Breast epithelium (tissue), 3 donors: ENCODE measurements around the gene PDLIM3.

ENCODE experiments used
- CTCF ChIP-seq, 3 donors: fragments of 450-650 bp; IDR thresholded peaks; one replicate each; pipeline ENCODE4 v1.5.1; 2016 to 2017; ENCODE audit warnings: antibody characterized with exemption in 3 of 3, mild to moderate bottlenecking in 3 of 3, moderate library complexity in 3 of 3
- POLR2A ChIP-seq: fragments of 450-650 bp; IDR thresholded peaks from one replicate; pipeline ENCODE4 v1.6.1; 2016; ENCODE audit warnings: antibody characterized with exemption, mild to moderate bottlenecking, moderate library complexity
- POLR2AphosphoS5 ChIP-seq, 3 donors: sonication (generic); formaldehyde crosslinking; IDR thresholded peaks; one replicate each; pipeline ENCODE4 v1.6.1; 2017; ENCODE audit warnings: antibody characterized with exemption in 3 of 3

GRCh38 chr4:185573651-185574199 lies 38.4 kb upstream of the PDLIM3 start:
- TF ChIP-seq CTCF (IDR thresholded peaks at IDR 0.05) (no peak), POLR2AphosphoS5 (IDR thresholded peaks at IDR 0.05) (no peak), POLR2A (no peak)
